Left cardiac atrium (tissue), 4 donors: ENCODE data around the gene CD82. TPM values are rescaled to one million over a fixed set of nuclear protein-coding genes. Genes with fewer than 3 reads are reported as not detected.

Source experiments
- ATAC-seq, 2 donors: fragments of 200-7000 bp; cut with Tn5 transposase; one replicate each; pipeline ENCODE4 v1.9.1; 2020; ENCODE audit warnings: mild to moderate bottlenecking in 2 of 2, moderate library complexity in 2 of 2
- DNase-seq: peaks from one replicate; pipeline ENCODE4 v3.0.0-alpha.2; 2020
- intact Hi-C, 2 donors: fragments of 100-400 bp; cut with DNase I; formaldehyde crosslinking; loops; one replicate each; pipeline versions ENCODE4 v1.14.1 to v1.15.1; 2022 to 2023
- total RNA-seq, 2 donors: library from RNA; stranded (reverse); fragmentation: NEBNext Ultra II Directional; extraction: Animal tissue kit (Norgen Biotek cat#: 25700); gene quantifications; one replicate each; pipeline ENCODE4 v1.2.1, GENCODE V29; 2021
- donor health status: DM: no; HTN: yes; CAD: no.
- donor health status: DM: no; HTN: yes; CAD: no; lungs with severe emphysema.
- donor health status: DM: yes; HTN: yes; CAD: no.
- donor health status: Dilated cardiomyopathy.

CD82 gene
- total RNA-seq, 2 donors from 2014 or later, result 22.0 to 35.3 TPM

DNA sequence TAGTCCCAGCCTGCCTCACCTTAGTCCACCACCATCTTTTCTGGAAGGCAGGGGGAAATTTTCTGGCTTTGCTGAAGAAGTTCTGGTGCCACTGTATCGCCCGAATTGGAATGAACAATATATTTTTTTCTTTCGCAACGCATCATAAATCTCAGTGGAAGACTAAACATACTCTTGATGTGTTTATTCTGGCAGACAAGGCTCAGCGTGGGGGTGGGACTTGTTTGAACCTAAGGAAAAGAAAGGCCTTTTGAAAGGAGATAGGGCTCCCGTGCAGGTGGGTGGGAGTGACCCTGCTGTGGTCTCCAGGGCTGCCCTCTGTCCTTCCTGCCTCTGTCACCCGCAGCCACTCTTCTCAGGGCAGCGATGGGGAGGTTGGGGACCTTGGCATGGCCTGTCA, 42.5 kb downstream of the CD82 start:
- intact Hi-C loops, result no loop called here
- no peak for DNase-seq

GRCh38 chr11:44608651-44608990, 43.2 kb downstream of the CD82 start:
- no peak for ATAC-seq
- intact Hi-C loops, result no loop called here
- no peak for DNase-seq

More for the DNA sequence above, 42.5 kb downstream of the CD82 start:
- ATAC-seq, result no peak

DNA sequence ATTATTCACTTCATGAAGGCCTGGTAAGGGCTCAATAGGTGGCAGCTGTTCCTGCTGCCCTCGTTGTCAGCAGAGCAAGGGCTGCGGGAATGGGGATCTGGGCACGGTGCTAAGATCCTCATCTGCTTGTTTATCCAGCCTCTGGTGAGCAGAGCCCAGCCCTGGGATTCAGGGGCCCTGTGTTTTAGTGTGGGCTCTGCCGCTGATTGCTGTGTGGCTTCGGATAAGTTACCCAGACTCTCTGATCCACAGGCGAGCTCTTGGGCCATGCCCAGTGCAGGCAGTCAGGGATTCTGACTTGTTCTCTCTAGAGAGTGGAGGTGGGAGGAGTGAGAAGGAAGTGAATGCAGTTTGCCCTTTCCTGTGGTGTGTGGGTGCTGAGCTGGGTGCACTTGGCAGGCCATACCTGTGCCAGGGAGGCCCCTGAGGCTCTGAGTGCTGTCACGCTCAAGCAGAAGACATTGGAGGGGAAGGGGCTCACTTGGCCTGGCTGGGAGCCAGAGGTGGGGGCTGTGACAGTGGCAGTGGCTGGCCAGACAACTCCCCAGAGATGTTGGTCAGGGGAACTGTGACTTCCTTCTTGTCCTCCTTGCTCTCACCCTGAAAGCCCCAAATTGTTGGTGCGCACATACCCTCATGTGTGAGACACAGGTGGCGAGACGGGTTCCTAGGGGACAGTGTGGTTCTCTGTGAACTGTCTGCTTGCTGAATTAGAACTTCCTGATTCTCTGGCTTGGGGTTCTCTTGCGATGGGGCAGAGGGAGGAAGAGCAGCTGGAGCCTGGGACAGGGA, 43.7 kb downstream of the CD82 start:
- ATAC-seq (peak in 1 of 2 donors; percentile 35), DNase-seq (no peak)
- intact Hi-C loops, result no loop called here

GRCh38 chr11:44609783-44610155, 44.3 kb downstream of the CD82 start:
- ATAC-seq, result no peak
- DNase-seq, result no peak
- intact Hi-C loops, result loop anchor here in 1 of 2 donors (2.0 kb wide), 1 partner anchor 49 kb away; no protein-coding TSS in a partner anchor

- intact Hi-C loops, result loop anchor here in 1 of 2 donors (2.0 kb wide), 1 partner anchor 50 kb away; no protein-coding TSS in a partner anchor
- no peak for ATAC-seq
- DNase-seq, result no peak
Measured at GRCh38 chr11:44610186-44610955, 44.9 kb downstream of the CD82 start.

DNA sequence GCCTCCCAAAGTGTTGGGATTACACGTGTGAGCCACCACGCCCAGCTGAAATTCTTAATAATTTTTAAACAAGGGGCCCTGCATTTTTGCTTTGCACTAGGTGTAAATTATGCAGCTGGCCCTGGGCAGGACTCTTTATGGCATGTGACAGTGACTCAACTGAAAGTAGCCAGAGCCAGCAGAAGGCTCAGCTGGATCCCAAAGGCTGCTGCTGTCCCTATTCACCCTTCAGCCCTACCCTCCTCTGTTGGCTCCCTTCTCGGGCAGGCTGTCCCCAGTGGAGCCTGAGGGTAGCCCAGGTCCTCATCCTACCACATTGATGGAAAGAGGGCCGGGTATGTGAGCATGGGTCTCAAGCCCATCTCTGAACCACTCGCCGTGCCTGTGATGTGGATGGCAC, 45.6 kb downstream of the CD82 start:
- peak in 1 of 2 donors; percentile 45 for ATAC-seq
- intact Hi-C loops, result loop anchor here in 1 of 2 donors (2.0 kb wide), 1 partner anchor 50 kb away; no protein-coding TSS in a partner anchor
- no peak for DNase-seq

GRCh38 chr11:44611687-44612434, 46.4 kb downstream of the CD82 start:
- DNase-seq, result no peak
- intact Hi-C loops, result loop anchor here in 1 of 2 donors (2.0 kb wide), 1 partner anchor 51 kb away; no protein-coding TSS in a partner anchor

DNA sequence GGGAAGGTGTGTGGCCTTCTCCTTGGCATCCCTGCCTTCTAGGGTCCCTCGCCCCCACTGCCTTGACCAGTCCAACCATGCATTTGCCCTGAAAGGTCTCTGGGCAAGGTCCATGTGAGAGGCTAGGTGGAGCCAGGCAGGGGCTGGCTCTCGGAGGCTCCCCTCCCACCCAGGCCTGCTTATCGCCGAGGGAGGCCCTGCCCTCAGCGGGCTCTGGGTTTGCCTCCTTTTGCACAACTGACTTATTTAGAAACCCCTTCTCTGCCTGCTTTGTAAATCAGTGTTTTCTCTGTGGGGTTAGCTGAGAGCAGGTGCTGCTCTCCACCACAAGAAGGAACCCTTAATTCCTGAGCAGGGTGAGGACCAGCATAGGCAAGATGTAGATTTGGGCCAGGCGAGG, 47.7 kb downstream of the CD82 start:
- no peak for DNase-seq
- intact Hi-C loops, result no loop called here
- no peak for ATAC-seq

More at GRCh38 chr11:44611687-44612434, 46.4 kb downstream of the CD82 start:
- ATAC-seq, result peak in 1 of 2 donors; percentile 11

GRCh38 chr11:44614281-44614775, 48.9 kb downstream of the CD82 start:
- ATAC-seq (no peak), DNase-seq (peak; percentile 14)
- intact Hi-C loops, result no loop called here

DNA sequence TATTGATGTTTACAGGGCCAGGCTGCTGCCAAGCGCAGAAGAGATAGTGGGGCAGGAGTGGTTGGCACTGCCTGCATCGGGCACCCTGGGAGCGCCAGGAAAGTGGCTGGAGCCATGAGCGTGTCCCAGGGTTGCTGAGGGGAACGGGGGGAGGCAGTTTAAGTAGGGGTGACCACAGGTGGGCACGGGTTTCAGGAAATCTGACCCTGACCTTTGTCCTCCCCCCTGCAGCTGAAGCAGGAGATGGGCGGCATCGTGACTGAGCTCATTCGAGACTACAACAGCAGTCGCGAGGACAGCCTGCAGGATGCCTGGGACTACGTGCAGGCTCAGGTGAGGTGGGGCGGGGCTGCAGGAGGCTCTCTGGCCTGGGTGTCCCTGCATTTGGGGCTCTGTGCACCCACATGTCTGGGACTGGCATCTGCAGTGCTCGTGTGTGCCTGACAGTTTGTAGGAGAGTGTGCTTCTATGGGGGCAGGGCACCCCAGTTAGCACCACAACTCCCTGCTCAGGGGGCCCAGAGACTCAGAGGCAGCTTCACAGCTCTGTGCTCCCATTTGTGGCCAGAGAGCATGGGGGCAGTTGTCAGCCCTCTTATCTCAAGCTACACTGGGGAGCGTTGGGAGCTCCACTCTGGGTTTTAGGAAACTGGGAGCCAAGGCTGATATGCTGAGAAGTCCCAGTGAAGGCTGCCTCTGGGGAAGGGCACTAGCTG, 49.7 kb downstream of the CD82 start:
- intact Hi-C loops, result no loop called here
- peak; percentile 12 to 14 for ATAC-seq
- DNase-seq, result peak; percentile 19

DNA sequence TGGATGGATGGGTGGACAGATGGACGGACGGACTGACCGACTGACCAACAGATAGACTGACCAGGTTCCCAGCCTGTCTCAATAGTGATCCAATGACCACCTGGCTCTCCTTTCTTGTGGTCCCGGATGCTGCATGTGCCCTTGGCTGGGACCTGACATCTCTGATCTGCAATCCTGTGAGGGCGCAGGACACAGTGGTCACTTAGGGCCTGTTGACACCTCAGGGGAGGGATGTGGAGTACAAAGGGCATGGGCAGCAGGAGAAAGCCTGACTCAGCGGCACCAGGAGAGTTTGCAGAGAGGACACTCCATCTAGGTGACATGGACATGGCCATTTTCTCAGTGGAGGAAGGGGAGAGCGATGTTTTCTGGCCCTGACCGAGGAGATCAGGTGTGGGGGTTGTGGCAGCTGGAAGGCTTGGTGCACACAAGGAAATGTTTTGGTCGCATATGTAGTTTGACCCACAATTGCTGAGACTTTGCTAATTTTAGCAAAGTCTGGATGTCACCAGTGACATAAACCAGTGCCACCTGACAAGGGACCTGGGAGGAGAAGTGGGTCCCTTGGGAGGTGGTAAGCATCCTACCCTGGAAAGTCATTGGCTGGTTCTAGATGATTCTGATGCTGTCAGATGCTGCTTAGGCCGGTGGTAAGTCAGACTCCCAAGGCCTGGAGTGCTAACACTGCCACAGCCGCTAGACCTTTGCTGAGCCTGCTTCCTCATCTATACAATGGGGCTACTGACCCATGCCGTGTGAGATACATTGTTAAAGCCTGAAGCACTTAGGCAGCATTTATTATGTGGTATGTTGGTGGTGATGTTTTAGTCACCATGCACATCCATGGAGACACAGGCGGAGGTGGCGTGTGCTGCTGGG, 50.7 kb downstream of the CD82 start:
- DNase-seq (peak; percentile 9), ATAC-seq (no peak)
- intact Hi-C loops, result loop anchor here (1.0 to 2.0 kb wide), 2 partner anchors 60 to 61 kb away; no protein-coding TSS in a partner anchor

- DNase-seq (no peak), ATAC-seq (no peak)
- intact Hi-C loops, result loop anchor here in 1 of 2 donors (2.0 kb wide), 1 partner anchor 63 kb away; no protein-coding TSS in a partner anchor
Measured at GRCh38 chr11:44617671-44618461, 52.4 kb downstream of the CD82 start.

- intact Hi-C loops, result no loop called here
- DNase-seq (no peak), ATAC-seq (no peak)
Measured at GRCh38 chr11:44618561-44619425, 53.3 kb downstream of the CD82 start.

GRCh38 chr11:44620328-44620725, 54.9 kb downstream of the CD82 start:
- no peak for ATAC-seq
- no peak for DNase-seq
- intact Hi-C loops, result loop anchor here (2.0 to 10.0 kb wide), 5 partner anchors 107 to 484 kb away; partner anchors contain the start of gene TSPAN18 (in 1 of the 2)

DNA sequence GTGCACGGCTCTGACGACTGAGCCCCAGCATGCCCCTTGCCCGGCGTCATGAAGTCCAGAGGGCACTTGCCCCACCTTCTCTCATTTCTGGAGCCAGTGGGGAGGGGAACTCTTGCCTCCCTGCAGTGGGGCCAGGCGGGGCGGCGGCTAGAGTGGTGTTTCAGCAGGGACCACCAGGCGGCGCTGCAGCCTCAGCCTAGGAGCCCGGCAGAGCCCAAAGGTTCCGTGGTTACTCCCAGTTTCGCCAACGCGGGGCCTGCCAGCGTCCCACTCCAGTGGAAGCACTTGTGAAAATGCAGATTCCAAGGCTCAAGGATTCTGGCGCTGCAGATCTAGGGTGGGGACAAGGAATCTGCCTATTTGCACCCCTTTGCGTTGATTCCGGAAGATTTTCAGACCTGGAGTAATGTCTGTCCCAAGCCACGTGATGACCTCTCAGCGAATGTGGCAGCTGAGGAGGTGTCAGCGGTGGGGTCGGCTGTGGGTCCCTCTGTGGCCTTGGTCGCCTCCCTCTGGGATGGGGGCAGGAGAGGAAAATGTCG, 55.7 kb downstream of the CD82 start:
- ATAC-seq, result peak; percentile 74 to 80
- peak; percentile 82 for DNase-seq
- intact Hi-C loops, result loop anchor here (2.0 to 10.0 kb wide), 5 partner anchors 106 to 484 kb away; partner anchors contain the start of gene TSPAN18 (in 1 of the 2)
